Brain pericyte (primary cell): Measurements from ENCODE around the gene MARCHF10.

ENCODE experiments used
- DNase-seq: peaks from one replicate; pipeline ENCODE4 v3.0.0-alpha.2; 2012; ENCODE audit warnings: low read depth, low spot score

MARCHF10 gene

DNA sequence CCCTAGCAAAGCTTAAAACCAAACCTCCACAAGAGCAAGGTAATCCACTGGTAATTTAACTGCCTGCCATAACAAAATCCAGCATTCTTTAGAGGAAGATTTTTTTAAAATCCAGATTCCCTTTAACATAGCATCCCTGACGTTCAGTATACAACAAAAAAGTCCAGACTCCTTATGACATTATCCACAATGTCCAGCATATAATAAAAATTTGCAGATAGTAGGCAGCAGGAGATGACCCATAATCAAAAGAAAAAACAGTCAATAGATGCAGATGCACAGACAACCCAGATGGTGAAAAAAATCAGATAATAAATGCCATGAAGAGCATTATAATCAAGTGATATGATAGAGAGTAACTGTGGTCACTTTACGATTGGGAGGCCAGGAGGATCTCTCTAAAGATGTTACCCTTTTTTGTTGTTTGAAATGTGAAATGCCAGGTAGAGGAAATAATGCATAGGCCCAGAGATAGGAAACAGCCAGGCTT, 147.4 kb downstream of the MARCHF10 start:
- DNase-seq, result no peak

DNA sequence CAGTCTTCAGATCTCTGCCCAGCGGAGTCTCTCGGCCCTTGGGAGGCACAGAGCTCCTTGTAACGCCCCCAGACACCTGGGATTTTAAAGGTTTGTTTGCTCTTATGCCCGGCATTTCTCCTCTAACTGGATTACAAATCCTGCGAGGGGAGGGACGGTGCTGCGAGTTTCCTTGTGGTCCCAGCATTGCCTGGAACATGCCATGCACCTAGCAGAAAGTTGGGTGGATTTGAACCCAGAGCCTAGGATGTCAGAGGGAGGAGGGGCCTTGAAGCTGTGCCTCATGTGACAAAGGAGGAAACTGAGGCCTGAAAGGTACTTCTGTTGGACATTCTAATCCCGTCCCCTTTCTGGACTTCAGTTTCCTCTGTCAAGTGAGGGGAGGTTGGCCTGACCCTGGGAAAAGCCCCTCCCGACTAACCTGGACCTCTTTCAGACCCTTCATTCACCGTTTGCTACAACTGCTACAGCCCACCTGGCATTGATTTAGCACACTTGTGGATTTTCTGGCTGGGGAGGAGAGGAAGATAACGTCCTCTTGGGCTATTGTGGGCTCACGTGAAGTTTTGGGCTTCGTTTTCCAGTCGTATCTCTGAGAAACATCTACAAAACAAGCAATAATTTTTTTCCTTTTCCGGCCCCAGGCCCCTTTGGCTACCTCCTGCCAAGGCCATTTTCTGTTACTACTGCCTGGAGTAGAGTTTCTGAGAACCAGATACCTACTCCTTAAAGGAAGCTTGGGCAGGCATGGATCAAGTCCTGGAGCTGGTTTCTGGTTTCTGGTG, 149.8 kb downstream of the MARCHF10 start:
- no peak for DNase-seq

DNA sequence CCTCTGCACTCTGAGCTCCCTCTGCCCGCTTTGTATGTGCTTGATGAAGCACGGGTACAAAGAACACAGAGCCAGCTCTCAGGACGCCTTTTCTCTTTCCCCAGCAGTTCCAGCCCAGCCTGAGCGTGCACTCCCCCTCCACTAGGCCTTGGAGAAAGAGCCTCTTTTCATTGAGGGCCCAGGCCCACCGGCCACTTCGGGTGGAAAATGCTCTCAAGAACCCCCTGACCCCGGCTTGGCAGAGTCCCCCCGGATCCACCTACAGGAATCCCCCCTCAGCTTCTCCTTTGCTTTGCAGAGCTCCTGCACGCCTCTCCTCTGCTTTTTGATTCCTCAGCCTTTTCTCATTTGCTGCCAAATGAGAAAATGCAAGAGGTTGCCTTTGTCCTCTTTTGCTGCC, 150.4 kb downstream of the MARCHF10 start:
- DNase-seq, result no peak

DNA sequence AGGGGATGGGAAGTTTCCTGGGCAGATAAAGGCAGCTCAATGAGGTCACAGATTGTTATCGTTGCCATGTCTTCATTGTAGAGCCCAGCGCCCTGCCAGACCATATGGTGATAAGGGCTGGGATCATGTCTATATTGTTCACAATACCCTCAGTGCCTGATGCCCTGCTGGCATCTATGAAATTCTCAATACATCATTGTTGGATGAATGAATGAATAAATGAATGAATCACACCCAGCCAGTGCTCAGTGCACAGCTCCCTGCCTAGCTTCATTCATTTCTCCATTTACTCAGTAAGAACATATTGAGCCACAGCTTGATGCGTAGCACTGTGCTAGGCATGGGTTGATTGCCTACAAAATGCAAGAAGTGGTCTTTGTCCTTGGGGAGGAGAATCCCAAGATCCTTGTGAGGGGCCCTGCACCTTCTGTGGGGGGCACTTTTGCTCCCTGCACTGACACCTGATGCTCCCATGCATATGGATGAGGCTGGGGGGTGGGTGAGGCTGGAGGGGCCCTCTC, 150.9 kb downstream of the MARCHF10 start:
- DNase-seq, result no peak

DNA sequence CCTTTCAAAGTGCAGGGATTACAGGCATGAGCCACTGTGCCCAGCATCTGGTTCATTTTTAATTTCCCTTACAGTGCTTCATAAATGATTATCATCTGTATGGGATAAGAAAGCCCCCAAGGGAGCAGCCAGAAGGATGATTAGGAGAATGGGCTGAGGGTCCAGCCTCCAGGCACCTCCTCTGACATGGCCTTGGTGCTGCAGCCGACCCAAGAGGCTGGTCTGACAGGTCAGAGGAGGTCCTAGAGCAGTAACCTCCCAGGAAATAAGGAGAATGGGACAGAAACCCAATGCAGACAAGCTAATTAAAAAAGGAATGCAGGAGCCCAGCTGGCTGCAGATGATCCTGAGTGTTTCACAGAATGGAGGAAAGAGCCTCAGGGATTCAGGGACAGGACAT, 151.7 kb downstream of the MARCHF10 start:
- no peak for DNase-seq

DNA sequence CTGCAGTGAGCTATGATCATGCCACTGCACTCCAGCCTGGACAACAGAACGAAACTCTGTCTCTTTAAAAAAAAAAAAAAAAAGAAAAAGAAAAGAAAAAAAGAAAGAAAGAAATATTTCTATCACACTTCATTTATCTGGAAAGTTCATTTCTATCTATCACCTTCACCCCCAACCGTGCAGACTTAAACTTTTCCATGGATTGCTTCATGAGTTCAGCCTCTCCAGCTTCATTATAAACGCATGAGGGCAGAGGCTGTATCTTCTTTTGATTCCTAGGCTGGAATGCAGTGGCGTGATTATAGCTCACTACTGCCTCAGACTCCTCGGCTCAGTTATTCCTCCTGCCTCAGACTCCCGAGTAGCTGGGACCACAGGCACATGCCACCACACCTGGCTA, 152.5 kb downstream of the MARCHF10 start:
- DNase-seq, result no peak

DNA sequence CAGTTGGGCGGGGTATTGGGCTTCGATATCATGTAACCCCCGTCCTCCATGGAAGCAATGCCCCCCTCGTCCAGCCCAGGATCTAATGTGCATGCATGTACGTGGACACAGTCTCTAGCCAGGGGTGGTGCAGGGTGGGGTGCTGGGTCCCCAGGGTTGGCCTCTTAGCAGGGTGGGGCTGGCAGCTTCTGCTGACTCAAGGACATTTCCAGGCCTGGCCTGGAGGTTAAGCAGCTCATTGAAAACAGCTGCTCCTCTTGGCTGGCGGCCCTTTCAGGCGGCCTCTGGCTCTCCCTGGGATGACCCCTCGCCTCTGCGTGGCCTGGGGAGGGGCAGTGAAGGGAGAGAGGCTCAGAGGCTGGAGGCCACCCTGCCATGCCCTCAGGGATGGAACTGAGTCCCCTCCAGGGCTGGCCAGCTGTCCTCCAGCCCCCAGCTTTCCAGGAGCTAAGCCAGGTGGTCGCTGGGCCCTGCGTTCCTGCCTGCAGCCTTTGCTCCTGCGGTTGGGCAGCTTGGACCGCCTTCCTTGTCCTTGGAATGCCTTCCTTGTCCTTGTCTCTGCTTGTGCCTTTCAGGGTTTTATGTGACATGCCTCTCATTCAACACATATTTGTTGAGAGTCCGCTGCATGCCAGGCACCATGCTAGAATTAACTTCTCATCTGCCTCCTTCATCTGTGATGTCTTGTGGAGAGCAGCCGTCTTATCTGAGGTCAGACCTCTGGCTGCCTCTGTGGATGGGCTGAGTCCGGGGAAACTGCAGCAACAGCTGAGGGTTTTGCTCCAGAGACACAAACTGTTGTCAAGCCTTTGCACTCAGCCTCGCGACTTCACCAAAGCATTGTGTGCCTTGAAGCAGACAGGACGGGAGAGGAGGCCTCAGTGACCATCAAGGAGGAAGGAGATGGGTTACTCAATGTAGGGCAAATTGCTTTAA, 154.0 kb downstream of the MARCHF10 start:
- DNase-seq, result no peak

DNA sequence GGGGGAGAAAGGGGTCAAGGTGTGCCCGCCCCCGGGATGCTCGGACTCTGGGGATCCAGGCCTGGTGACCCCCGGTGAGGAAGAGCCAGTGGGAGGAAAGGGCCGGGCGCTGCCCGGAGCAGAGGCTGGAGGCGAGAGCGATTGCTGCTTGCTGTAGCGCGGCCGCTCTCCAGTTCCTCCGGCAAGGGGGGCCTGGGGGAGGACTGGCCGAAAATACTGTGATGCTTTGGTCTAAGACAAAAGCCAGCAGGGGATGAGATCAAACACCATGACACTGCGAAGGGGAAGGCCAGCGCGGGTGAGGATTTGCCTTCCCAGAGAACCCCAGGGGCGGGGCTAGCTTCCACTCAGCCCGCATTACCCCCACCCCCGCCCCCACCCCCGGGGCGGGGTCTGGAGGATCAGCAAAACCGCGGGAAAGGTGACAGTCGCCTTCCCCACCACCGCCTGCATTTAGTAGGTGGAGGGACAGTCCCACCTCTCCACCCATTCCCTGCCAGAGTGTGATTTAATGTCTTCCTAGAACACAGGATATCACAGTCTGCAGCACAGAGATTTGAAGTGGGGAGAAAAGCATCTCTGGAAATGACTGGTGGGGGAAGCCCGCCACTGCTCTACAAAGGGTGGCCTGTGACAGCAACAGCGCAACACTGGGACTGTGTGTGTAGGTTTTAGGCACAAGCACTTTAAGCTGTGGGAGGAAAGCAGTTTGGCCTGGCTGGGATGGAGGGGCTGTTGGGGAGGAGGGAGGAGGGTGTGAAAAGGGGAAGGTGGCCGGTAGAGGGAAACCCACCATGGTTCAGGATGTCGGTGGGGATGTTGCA, 154.9 kb downstream of the MARCHF10 start:
- DNase-seq, result no peak

DNA sequence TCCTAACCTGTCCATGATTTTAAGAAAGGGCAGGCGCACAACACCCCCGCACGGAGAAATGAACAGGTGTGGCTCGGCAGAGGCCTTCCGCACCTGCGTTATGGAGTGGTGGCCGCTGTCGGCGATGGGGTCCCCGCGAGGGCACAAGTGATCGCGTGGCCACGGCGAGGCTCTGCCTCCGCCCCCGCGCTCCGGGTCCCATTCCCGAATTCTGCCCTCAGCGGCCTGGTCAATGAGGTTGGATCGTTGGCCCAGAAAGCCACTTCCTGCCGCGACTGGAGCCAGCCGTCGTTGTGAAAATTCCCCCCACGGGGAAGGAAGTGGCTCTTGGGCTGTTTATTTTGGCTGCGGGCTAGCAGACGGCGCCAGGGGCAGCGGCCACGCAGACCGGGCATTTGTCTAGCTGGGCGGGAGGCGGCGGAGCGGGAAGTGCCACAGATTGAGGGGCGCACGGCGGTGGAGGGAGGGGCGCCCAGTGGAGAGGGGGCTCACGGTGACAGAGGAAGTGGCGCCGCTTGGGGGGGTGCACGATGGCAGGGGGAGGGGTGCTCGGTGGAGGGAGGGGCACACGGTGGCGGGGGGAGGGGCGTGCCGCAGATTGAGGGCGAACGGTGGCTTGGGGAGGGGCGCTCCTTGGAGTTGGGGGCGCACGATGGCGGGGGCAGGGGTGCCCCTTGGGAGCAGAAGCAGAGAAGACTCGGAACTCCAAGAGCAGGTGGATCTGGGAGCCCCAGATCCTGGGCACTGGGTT, 155.7 kb downstream of the MARCHF10 start:
- DNase-seq, result no peak
